GM12875 (cell line): ENCODE measurements around the gene DRD1.
A peak's percentile ranks its signal among the peaks of the same experiment; 100 is the strongest.

Experiments
- H3K4me3 ChIP-seq: one replicate; pipeline ENCODE4 v1.5.1; 2011; ENCODE audit warnings: low read depth, low read length, control low read depth
- CTCF ChIP-seq: IDR thresholded peaks from 2 replicates; pipeline ENCODE4 v1.5.1; 2011; ENCODE audit warnings: low read depth, mild to moderate bottlenecking, control low read depth, inconsistent platforms, low read length, moderate library complexity, borderline replicate concordance; ENCODE audit not compliant: insufficient read depth

Gene DRD1

GRCh38 chr5:175485631-175486030, 41.6 kb upstream of the DRD1 start:
- TF ChIP-seq CTCF: no peak
- no peak overlapping the region for H3K4me3 ChIP-seq

GRCh38 chr5:175484829-175485228, 40.8 kb upstream of the DRD1 start:
- no peak for TF ChIP-seq CTCF

GRCh38 chr5:175484322-175484721, 40.3 kb upstream of the DRD1 start:
- TF ChIP-seq CTCF: no peak
- H3K4me3 ChIP-seq: no peak overlapping the region

More at GRCh38 chr5:175484829-175485228, 40.8 kb upstream of the DRD1 start:
- H3K4me3 ChIP-seq: no peak overlapping the region

- no peak overlapping the region for H3K4me3 ChIP-seq
- no peak for TF ChIP-seq CTCF
Observed at GRCh38 chr5:175483337-175483736, 39.4 kb upstream of the DRD1 start.

GRCh38 chr5:175479125-175479881, 35.3 kb upstream of the DRD1 start:
- no peak for TF ChIP-seq CTCF
- H3K4me3 ChIP-seq: peak overlapping the region; percentile 93

GRCh38 chr5:175478384-175479124, 34.6 kb upstream of the DRD1 start, which contains the start of gene SFXN1:
Gene SFXN1, plus strand, starts transcription at chr5:175478560. Its CDS starts 13,544 bp downstream, at chr5:175492104.
- H3K4me3 ChIP-seq: peak within 1 kb of the TSS; percentile 93
- no peak for TF ChIP-seq CTCF
